ENCODE measurements around the gene TSC22D2. TPM values are rescaled to one million over a fixed set of nuclear protein-coding genes. Genes with fewer than 3 reads are reported as not detected.

TSC22D2 gene
- total RNA-seq, 2 donors from 2014 or later = 13.9 to 14.6 TPM

GRCh38 chr3:150376001-150376848 lies 31.9 kb upstream of the TSC22D2 start:
- no peak for ATAC-seq (replicated peaks)
- H3K36me3 Mint-ChIP-seq (ENCODE audit: low read depth) = no peaks in the 10 kb centered on the region
- H3K27ac Mint-ChIP-seq = no peak overlapping the region
- no peak overlapping the region for H3K4me3 Mint-ChIP-seq
- H3K9me3 Mint-ChIP-seq = no peaks in the 10 kb centered on the region
- H3K27me3 Mint-ChIP-seq = no peaks in the 10 kb centered on the region
- H3K4me1 Mint-ChIP-seq = no peaks in the 10 kb centered on the region

- Mint-ChIP-seq H3K27me3 (no peaks in the 10 kb centered on the region), H3K4me3 (no peak overlapping the region), H3K27ac (no peak overlapping the region), H3K9me3 (no peaks in the 10 kb centered on the region), H3K36me3 (ENCODE audit: low read depth) (no peaks in the 10 kb centered on the region), H3K4me1 (no peaks in the 10 kb centered on the region)
- ATAC-seq (replicated peaks) = peak; percentile 31
Observed at GRCh38 chr3:150377601-150378300, 30.3 kb upstream of the TSC22D2 start.

- Mint-ChIP-seq H3K4me3 (no peak overlapping the region), H3K27ac (no peak overlapping the region), H3K36me3 (ENCODE audit: low read depth) (no peaks in the 10 kb centered on the region), H3K27me3 (no peaks in the 10 kb centered on the region), H3K9me3 (no peaks in the 10 kb centered on the region), H3K4me1 (no peaks in the 10 kb centered on the region)
- no peak for ATAC-seq (replicated peaks)
Observed at GRCh38 chr3:150378301-150378748, 29.8 kb upstream of the TSC22D2 start.

- H3K27ac Mint-ChIP-seq = no peak overlapping the region
- H3K36me3 Mint-ChIP-seq (ENCODE audit: low read depth) = no peaks in the 10 kb centered on the region
- no peaks in the 10 kb centered on the region for H3K9me3 Mint-ChIP-seq
- ATAC-seq (replicated peaks) = no peak
- no peaks in the 10 kb centered on the region for H3K27me3 Mint-ChIP-seq
- H3K4me3 Mint-ChIP-seq = no peak overlapping the region
- H3K4me1 Mint-ChIP-seq = peaks cover 2% of the 10 kb centered on the region
Observed at GRCh38 chr3:150379469-150379868, 28.6 kb upstream of the TSC22D2 start.

GRCh38 chr3:150384296-150385212 lies 23.5 kb upstream of the TSC22D2 start:
- H3K27ac Mint-ChIP-seq = peak overlapping the region; percentile 89
- no peaks in the 10 kb centered on the region for H3K9me3 Mint-ChIP-seq
- no peaks in the 10 kb centered on the region for H3K27me3 Mint-ChIP-seq
- H3K36me3 Mint-ChIP-seq (ENCODE audit: low read depth) = no peaks in the 10 kb centered on the region
- peaks cover 16% of the 10 kb centered on the region for H3K4me1 Mint-ChIP-seq
- ATAC-seq (replicated peaks) = peak; percentile 97
- peak overlapping the region; percentile 84 for H3K4me3 Mint-ChIP-seq

GRCh38 chr3:150385296-150386242 lies 22.5 kb upstream of the TSC22D2 start:
- Mint-ChIP-seq H3K4me3 (peak overlapping the region; percentile 84), H3K4me1 (peaks cover 16% of the 10 kb centered on the region), H3K27ac (peak overlapping the region; percentile 89), H3K36me3 (ENCODE audit: low read depth) (no peaks in the 10 kb centered on the region), H3K9me3 (no peaks in the 10 kb centered on the region), H3K27me3 (no peaks in the 10 kb centered on the region)
- ATAC-seq (replicated peaks) = peak; percentile 36

- Mint-ChIP-seq H3K36me3 (ENCODE audit: low read depth) (no peaks in the 10 kb centered on the region), H3K27me3 (no peaks in the 10 kb centered on the region), H3K4me1 (peaks cover 16% of the 10 kb centered on the region), H3K27ac (no peak overlapping the region), H3K9me3 (no peaks in the 10 kb centered on the region), H3K4me3 (no peak overlapping the region)
- ATAC-seq (replicated peaks) = no peak
Observed at GRCh38 chr3:150388498-150389418, 19.3 kb upstream of the TSC22D2 start.

- no peak for ATAC-seq (replicated peaks)
- no peaks in the 10 kb centered on the region for H3K36me3 Mint-ChIP-seq (ENCODE audit: low read depth)
- no peaks in the 10 kb centered on the region for H3K27me3 Mint-ChIP-seq
- no peaks in the 10 kb centered on the region for H3K9me3 Mint-ChIP-seq
- no peak overlapping the region for H3K27ac Mint-ChIP-seq
- H3K4me1 Mint-ChIP-seq = peaks cover 8% of the 10 kb centered on the region
- no peak overlapping the region for H3K4me3 Mint-ChIP-seq
Observed at GRCh38 chr3:150390087-150390486, 18.0 kb upstream of the TSC22D2 start.

- Mint-ChIP-seq H3K4me1 (no peaks in the 10 kb centered on the region), H3K27ac (no peak overlapping the region), H3K36me3 (ENCODE audit: low read depth) (no peaks in the 10 kb centered on the region), H3K4me3 (no peak overlapping the region), H3K27me3 (no peaks in the 10 kb centered on the region), H3K9me3 (no peaks in the 10 kb centered on the region)
- no peak for ATAC-seq (replicated peaks)
Observed at GRCh38 chr3:150391161-150391560, 16.9 kb upstream of the TSC22D2 start.

GRCh38 chr3:150393745-150394144 lies 14.4 kb upstream of the TSC22D2 start:
- no peak for ATAC-seq (replicated peaks)
- Mint-ChIP-seq H3K27me3 (no peaks in the 10 kb centered on the region), H3K27ac (no peak overlapping the region), H3K4me3 (no peak overlapping the region), H3K36me3 (ENCODE audit: low read depth) (no peaks in the 10 kb centered on the region), H3K9me3 (no peaks in the 10 kb centered on the region), H3K4me1 (no peaks in the 10 kb centered on the region)

- H3K4me3 Mint-ChIP-seq = no peak overlapping the region
- no peak overlapping the region for H3K27ac Mint-ChIP-seq
- ATAC-seq (replicated peaks) = no peak
- no peaks in the 10 kb centered on the region for H3K27me3 Mint-ChIP-seq
- no peaks in the 10 kb centered on the region for H3K9me3 Mint-ChIP-seq
- H3K36me3 Mint-ChIP-seq (ENCODE audit: low read depth) = no peaks in the 10 kb centered on the region
- H3K4me1 Mint-ChIP-seq = no peaks in the 10 kb centered on the region
Observed at GRCh38 chr3:150394606-150395005, 13.5 kb upstream of the TSC22D2 start.

GRCh38 chr3:150396491-150396890 lies 11.6 kb upstream of the TSC22D2 start:
- no peak overlapping the region for H3K27ac Mint-ChIP-seq
- H3K4me1 Mint-ChIP-seq = no peaks in the 10 kb centered on the region
- no peak for ATAC-seq (replicated peaks)
- no peak overlapping the region for H3K4me3 Mint-ChIP-seq
- H3K36me3 Mint-ChIP-seq (ENCODE audit: low read depth) = no peaks in the 10 kb centered on the region
- no peaks in the 10 kb centered on the region for H3K9me3 Mint-ChIP-seq
- H3K27me3 Mint-ChIP-seq = no peaks in the 10 kb centered on the region
